Iris pigment epithelial cell (primary cell): ENCODE data around the gene KIAA1755.

ENCODE experiments used
- DNase-seq: peaks from one replicate; pipeline ENCODE4 v3.0.0-alpha.2; 2011; ENCODE audit warnings: low read depth

KIAA1755 gene, protein sequence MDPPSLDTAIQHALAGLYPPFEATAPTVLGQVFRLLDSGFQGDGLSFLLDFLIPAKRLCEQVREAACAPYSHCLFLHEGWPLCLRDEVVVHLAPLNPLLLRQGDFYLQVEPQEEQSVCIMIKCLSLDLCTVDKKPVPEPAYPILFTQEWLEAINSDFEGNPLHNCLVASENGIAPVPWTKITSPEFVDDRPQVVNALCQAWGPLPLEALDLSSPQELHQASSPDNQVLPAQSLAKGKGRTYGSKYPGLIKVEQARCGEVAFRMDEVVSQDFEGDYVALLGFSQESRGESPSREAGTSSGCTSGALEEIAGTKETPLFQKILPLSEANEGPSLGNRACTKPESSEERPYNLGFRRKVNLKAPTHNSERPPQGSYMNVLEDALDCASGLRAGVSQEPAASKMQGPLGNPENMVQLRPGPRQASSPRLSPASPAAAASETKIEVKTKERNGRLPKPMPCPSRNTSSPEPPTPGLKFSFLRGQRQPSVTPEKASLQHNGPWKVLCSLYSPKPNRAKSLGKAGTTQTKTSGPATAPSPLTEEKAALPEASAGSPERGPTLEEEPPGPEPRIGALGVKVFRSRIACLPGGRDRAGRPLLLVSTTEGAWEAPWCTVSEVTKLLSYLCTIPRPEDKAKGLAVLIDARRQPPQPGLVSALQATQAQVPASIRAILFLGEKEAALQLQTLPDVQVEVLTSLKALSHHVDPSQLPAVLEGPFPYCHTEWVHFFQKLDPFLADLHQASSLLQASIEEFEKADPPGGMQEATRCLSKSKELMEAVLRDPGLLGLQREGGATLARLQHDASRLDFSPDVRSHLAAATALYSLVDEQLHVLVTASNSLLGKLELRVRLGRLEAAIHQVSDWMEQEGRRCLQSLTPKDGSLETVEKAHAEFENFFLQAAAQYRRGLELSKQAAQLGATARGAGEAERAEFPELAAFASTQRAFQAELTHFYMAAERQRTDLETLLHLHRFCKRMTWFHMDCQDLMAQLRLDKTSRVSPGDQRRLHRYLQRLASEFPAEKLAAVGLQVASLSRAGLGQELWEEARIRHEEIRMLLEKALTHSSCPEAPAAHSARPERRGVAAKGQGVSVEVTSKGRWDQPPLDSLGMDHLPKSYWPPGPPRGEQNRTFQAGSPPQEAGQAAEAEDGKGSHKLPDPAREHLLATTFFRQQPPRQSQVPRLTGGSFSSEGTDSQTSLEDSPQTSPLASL

DNA sequence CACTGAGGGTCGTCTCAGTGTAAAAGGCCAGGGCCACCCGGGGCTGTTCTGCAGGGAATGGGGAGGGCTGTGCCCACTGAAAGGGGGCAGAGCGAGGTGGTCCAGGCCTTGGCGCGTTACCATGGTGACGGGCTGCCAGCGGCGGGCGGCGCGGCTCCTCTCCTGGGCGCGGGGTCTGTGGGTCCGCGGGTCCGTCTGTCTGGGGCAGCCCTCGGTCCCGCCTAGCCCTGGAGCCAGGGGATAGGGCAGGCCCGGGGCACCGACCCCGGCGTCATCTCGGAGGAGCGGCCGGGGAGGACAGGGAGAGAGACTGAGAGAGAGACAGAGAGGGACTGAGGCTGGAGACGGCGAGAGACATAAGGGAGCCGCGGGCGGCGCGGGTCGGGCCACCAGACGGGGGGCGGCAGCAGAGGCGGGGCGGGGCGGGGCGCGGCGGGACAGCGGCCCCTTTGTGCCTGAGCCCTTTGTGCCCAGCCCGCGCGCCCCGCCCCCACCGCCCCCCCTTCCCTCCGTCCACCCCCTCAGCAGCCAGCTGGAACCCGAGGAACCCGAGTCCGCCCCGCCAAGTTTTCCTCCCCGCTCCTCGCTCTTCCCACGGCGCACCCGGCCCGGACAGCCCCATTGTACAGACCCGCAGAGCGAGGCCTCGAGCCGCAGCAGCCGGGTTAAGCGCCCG lies at the start of gene KIAA1755:
TSS of gene KIAA1755 (minus strand) at position 358 of the 676 bp plus-strand sequence. CDS start at position 123, 235 bp downstream.
- no peak for DNase-seq

DNA sequence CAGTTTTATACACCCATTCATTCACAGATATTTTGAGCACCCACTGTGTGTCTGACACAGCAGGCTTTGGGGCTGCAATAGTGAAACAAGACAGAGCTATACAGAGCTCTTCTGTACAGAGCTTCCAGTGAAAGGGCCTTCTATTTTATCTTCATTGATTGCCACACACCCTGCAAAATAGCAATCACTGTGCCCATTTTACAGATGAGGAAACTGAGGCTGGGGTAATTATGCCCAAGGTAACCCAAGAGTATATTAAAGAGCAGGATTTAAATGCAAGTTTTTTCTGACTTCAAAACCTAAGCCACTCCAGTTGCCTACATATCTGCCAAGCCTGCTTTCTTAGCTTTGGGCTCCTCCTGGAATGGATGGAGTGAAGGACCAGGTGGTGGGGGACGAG lies 47.9 kb upstream of the KIAA1755 start:
- DNase-seq = no peak

DNA sequence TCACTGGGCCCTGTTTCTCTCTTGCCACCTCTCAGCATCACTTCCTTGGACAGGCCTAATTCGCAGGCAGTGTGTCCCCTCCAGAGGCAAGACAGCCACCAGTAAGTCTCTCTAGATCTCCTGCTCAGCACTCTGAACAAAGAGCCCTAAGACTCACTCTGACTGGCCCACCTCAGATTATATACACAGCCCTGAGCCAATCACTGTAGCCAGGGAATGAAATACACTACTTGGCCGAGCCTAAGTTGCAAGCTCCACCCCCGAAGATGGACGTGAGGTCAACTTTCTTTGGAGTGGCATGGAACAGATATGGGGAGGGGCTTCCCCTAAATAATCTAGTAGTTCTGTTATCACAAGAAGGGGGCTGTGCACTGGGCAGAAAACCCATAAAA lies 47.5 kb upstream of the KIAA1755 start:
- peak; percentile 67 for DNase-seq

DNA sequence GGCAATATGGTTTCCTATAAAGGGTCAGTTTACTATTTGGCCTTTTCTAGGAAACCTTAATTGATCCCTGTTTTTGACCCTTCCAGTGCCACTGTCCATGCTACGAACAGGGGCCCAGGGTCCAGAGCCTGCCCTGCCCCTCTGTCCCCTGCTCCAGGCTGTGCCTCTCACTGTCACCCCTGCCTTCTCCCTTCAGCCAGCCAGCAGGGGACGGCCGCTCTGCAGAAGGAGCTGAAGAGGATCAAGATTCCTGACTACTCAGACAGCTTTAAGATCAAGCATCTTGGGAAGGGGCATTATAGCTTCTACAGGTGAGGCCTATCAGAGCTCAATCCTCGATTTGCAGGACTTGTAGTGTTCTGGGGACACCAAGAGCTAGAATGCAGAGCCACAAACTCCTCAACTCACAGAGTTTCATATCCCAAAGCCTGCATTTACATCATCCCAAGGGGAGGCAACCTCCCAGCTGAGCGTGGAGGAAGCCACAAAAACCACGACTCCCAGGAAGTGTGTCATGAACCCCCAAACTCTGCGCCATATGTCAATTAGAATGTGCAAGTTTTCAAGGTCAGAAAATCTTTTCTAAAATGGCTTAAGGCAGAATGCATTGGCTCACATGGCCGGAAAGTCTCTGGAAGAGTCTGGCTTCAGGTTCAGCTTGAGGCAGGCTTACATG lies 47.0 kb upstream of the KIAA1755 start:
- DNase-seq = peak; percentile 93

DNA sequence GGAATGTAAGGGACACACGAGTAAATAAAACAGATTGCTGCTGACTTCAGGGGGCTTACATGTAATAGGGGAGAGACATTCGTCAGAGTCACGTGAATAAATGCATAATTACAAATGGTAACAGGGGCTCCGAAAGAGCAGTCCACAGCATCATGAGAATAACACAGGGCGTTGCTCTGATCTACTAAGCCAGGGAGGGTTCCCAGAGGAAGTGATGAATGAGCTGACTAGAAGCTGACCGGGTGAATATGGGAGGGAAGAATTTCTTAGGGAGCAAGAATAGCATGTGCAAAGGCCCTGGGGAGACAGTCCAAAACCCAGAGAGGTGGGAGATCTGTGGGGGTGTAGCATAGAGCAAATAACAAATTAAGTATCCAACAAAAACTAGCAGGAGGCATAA lies 45.8 kb upstream of the KIAA1755 start:
- DNase-seq = no peak

DNA sequence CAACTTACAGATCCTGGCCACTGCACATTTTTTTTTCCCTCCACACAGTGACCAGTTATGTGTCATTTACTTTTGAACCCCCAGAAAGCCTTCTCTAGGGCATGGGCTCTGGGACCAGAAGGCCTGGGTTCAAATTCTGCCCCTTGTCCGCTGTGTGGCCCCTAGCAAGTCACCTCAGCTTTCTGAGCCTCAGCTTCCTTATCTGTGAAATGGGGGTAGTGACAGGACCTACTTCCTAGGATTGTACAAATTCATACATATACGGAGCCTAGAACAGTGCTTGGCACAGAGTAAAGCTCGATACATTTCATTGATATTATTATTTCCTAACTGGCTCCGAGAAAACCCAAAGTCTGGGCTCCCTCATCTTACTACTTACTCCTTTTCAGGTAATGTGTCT lies 45.0 kb upstream of the KIAA1755 start:
- no peak for DNase-seq

DNA sequence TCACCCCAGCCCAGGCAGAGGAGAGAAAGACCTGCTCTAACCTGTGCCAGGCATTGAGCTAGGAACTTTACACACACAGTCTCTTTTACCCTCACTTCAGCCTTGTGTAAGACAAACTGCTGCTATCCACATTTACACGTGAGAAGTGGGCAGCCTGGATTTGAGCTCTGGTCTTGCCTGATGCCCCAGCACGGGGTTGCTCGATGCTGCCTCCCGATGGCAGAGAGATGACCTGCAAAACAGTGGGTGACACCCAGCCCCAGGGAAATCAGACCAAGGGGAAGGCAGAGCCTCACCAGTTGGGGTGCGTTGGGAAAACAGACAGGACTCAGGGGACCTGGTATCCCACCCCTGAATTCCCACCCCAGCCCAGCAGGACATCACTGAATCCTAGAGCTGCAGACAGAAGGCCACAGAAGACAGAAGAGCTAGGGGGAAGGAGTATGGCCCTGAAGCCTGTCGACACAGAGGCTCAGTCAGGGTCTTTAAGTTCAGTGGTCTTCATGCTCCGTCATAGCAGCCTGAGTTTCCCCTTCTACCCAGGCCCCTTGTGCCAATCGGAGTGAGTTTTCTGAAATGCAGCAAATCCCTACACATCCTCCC lies 44.4 kb upstream of the KIAA1755 start:
- DNase-seq = peak; percentile 47

DNA sequence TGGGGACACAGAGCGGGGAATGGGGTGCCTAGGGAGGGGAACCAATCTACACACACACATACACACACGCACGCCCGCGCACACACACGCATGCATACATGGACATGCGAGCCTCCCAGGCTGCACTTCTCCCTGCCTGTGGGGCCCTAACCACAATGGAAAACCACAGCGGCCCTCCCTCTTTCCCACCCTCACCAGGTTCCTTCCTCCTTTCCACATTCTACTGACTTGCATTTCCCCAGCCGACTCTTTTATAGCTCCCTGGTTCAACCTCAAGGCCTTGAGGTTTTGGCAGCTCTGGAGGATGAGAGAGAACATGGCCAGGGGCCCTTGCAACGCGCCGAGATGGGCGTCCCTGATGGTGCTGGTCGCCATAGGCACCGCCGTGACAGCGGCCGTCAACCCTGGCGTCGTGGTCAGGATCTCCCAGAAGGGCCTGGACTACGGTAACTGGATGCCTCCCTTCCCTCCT lies 43.4 kb upstream of the KIAA1755 start, which contains the start of gene BPI:
TSS of gene BPI (plus strand) at position 249 of the 472 bp plus-strand sequence. CDS start at position 317, 68 bp downstream.
- DNase-seq = no peak

DNA sequence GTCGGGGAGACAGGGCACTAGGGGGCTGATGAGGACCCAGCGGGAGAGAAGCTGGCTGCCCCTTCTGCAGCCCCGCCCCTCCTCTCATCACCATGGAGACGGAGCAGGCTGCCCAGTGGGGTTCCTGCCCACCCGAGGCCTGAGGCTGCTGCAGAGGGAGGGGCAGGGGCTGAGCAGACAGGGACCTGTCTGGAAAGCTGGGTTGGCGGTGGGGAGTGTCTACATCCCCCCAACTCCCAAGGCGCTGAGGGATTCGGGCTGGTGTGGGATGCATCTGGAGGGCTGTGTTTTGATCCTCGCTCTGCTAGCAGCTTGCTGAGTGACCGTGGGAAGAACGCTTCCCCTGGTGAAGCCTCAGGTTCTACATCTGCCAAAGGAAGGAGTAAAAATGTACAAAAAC lies 42.3 kb upstream of the KIAA1755 start:
- no peak for DNase-seq

DNA sequence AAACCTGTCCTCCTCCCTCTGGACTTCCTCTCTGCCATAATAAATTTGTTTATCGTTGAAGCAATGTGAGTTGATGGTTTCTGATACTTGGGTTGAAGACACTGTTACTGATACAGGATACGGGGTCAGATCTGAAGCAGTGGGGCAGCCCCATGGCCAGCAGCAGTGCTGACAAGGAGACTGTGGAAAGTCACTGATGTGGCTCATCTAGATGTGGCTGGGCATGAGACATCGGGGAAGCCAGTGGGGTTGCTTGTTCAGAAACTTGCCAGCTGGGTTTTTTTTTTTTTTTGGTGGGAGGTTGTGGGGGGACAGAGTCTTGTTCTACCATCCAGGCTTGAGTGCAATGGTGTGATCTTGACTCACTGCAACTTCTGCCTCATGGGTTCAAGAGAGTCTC lies 40.8 kb upstream of the KIAA1755 start:
- no peak for DNase-seq

DNA sequence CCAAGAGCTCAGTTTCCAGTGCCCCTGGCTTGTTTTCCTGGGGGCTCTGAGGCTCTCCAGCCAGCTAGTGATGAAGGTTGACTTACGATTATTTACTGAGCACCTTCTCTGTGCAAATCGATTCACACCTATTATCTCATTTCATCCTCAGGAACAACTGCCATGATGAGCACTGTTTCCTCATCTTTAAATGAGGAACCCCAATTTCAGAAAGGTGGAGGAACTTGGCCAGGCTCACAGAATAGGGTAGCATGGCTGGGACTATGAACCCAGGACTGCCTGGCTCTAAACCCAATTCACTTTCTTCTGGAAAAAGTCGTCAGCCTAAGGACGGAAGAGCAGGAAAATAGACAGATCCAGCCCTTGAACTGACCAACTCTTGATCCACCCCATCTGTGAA lies 39.9 kb upstream of the KIAA1755 start:
- no peak for DNase-seq

DNA sequence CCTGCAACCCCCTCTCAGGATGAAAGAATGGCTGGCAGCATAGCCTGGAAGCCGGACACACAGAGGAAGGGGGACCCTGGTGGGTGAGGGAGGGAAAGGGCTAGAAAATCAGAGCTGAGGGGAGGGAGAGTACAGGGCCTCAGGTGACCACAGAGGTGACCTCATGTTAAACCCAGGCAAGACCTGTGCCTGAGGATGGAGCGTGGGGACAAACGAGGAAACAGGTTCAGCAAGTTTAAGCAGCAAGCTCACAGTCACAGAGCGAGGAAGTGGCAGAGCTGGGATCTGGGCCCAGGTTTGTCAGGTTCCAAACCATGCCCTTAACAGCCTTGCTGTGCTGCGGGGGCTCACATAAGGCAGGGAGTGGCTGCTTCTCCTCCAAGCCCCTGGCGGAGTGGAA lies 39.4 kb upstream of the KIAA1755 start:
- no peak for DNase-seq

DNA sequence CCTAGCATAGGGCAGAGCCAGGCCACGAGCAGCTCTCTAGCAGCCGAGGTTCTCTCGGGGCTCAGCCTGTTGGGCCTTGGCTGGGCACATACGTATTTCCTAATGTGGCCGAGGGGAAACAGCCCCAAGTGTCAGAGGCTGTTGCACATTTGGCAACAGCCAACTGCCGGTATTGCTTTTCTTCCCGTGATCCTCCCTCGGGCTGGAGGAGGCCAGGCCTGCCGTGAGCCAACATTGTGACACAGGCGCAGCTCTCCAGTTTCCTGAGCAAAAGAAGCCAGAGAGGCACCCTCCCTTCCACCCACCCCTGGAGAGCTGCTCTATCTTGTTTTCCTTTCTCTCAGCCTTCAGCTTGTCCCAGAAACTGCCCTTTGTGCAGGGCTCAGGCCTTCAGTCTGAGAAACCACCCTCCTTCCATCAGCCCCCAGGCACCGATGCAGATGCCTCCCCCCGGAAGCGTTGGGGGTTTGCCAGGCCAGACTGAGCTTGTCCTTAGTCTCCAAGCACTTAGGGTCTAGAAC lies 38.3 kb upstream of the KIAA1755 start:
- peak; percentile 76 for DNase-seq

DNA sequence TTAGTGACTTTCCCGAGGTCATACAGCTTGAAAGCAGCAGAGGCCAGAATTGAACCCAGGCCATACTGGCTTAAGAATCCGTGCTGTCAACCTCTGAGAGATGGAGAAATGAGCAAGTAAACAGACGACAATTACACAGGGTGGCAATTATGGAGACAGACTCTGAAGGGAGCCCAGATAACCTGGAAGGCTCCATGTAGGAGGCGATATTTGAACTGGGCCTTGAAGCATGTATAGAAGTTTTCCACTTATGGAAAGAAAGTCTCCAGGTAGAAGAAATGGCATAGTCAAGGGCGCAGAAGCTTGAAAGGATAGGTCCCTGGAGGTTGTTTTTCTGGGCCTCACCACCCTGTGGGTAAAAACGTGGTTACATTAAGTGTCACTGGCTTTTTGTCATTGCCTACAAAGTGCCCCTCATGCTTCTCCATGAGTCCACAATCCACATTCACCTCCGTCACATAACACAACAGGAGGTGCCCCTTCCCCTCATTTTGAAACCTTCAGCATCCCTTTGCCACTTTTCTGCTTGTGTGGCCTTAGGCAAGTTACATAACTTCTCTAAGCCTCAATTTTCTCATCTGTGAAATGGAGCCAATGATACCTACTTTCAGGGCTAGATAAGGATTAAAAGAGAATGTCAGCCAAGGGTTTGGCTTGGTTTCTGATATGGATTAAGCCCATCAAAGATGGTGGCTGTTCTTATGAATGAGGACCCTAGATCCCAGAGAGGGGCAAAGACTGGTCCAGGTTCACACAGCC lies 37.6 kb upstream of the KIAA1755 start:
- no peak for DNase-seq

DNA sequence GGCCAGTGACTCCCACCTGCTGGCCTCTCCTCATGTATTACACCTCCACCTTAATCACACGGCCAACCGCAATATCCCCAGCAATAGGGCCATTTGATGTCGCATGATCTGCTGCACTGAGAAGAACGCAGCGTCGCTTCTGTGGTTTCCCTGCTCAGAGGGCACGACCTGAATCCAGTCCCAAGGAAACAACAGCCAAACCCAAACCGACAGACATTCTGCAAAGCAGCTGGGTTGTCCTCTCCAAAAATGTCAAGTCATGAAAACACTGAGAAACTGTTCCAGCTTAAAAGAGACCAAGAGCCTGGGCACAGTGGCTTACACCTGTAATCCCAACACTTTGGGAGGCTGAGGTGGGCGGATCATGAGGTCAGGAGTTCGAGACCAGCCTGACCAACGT lies 35.9 kb upstream of the KIAA1755 start:
- DNase-seq = no peak

DNA sequence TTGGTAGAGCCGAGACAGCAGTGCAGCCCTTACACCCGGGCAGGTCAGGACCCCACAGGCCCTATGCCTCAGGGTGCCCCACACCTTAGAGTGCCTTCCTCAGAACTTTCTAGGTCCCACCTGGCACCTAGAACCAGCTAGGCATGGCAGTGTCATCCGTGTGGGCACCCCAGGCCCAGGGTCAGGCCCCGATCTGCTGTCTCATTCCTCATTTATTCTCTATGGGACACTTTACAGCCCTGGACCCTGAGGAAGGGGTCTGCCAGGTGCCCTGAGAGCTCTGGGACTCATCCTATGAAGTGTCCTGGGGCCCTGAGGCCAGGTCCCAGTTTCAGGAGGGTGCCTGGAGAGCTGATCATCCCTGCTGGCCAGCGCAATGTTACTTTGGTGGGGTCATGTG lies 35.3 kb upstream of the KIAA1755 start:
- no peak for DNase-seq

DNA sequence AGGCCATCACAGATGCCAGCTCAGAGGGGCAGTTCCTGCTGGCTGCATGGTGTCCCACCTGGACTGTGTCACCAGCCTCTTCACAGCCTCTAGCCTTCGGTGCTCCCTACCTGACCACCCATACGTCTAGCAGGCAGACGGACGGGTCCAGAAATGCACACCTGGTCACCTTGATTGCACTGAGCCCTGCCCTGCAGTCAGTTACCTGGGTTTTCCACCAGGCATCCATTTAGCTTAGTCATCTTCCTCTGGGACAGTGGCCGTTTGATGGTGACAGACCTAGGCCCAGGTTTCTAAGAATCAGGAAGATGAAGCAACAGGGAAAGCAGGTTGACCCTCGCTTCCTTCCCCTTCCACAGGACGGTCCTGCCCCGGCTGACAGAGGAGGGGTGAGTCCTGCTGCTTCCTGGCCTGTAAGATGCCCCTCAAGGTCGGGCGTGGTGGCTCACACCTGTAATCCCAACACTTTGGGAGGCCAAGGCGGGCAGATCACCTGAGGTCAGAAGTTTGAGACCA lies 33.6 kb upstream of the KIAA1755 start:
- no peak for DNase-seq

DNA sequence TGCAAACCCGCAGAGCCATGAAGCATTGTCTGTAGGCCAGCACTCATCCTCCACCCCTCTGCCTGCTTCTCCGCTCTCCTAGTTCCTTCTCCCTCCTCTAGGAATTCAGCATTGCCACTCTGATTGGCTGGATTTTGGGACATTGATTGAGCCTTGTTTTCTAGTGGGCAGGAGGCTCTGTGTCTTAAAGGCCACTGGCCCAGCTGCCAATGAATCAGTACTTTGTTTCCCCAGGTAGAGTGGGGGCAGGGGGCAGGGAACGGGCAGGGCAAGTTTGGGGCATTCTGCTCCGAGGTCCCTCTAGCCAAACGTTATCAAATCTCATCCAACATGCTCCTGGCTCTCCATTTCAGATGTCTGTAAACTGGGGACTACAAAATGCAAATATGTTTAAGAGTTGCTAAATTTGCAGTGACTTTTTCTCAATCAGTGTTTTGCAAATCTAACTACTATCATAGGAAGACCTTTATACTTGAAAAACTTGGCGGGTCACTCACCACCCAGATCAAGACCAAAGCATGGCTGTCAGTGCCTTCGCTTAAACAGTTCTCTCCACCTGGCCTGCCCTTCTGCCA lies 33.0 kb upstream of the KIAA1755 start:
- DNase-seq = no peak

DNA sequence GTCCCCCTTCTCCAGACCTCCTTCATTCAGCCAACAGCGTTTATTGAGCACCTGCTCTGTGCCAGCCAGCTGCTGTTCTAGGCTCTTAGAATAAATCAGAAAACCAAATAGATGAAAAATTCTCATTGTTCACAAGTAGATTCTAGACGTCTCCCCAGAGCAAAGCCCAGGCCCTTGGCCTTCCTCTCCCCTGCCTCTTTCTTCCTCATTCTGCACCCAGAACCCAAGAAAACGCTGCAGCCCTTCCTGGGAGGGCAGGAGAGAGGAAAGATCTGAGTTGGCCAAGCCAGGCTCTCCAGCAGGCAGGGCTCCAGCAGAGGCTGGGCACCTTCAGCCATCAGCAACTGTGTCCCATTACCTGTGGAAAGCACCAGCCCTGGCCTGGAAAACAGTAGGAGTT lies 31.4 kb upstream of the KIAA1755 start:
- DNase-seq = no peak
